ENCODE results near the gene MEOX1.
"Not testable (repeated sequence)": the region's sequence is repeated elsewhere in the genome, so short reads cannot be mapped to it uniquely, and the experiment has no call there.

The MEOX1 gene

DNA sequence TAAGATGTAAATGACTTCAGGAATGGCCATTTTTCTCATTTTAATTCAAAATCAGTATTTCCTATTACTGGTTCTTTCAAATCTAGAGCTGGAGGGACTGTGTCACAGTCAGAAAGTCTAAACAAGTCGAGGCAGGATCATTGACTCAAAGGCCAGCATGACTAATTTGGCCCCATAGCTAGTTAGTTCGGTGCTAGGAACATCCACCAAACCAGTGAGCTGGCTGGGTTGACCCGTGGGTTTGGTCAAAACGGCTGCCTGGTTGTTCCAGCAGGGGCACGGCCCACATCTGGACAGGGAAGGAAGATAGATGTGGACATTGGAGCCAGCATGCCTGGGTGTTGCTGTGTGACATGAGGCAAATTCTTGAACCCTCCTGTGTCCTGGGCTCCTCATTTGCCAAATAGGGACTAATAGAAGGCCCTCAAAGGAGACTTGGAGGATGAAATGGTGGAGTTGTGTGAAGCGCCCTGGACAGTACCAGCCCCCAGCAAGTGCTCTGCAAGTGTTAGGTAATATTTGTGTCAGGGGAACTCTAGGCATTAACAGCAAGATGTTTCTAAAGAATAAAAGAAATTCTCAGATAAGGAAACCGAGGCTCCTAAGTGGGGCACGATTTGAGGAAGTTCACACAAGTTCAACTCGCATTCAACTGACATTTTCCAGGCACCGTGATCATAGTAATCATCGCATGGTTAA, 46.2 kb downstream of the MEOX1 start:
- no peak for DNase-seq

DNA sequence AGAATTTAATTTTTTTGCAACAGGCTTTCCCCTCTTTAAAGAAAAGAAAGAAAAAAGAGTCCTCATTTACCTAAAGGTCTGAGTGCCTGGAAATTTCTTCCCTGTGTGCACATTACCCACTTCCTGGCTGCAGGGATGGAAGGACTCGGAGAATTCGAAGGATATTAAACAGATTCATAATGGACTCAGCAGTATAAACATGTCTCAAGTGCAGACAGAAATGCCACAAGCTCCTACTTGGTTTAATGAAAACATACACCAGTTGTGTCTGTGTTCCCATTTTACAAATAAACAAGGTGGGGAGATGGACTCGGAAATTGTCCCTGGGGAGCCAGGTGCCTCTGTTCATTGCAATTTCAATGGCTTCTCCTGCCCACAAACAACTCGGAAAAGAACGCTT, 47.2 kb downstream of the MEOX1 start:
- no peak for DNase-seq

DNA sequence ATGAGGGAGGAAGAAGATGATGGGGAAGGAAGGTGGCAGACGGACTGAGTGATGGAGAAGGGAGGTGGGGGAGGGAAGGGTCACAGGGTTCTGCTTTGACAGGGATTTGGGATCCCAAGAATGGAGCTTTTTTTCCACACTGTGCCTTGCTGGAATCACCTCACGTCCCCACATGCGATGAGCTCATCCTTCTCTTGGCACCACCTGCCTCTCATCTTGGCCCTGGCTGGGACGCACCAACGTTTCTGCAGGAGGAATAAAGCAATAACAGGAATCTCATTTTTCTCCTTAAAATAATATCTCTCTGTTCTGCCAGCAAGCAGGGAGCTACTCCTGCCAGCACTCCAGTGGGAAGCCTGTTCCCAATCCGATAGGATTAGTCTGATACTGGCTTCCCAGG, 47.8 kb downstream of the MEOX1 start:
- DNase-seq: no peak

DNA sequence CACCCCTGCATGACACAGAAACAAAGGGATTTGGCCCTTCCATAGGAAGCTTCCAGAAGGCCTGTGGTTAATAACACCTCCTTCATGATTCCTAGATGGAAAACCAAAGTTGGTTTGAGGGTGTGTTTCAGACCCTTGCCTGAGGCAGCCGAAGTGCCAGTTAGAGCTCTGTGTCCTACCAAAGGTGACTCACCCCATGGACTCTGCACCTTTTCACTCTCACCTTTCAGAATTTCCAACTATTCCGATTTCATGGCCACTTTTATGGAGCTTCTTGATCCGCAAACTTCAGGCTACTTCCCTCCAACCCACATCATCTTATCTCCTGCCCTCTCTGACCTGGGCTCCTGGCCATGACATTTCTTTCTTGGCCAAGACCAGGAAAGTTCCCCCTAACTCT, 49.2 kb downstream of the MEOX1 start:
- DNase-seq: no peak

DNA sequence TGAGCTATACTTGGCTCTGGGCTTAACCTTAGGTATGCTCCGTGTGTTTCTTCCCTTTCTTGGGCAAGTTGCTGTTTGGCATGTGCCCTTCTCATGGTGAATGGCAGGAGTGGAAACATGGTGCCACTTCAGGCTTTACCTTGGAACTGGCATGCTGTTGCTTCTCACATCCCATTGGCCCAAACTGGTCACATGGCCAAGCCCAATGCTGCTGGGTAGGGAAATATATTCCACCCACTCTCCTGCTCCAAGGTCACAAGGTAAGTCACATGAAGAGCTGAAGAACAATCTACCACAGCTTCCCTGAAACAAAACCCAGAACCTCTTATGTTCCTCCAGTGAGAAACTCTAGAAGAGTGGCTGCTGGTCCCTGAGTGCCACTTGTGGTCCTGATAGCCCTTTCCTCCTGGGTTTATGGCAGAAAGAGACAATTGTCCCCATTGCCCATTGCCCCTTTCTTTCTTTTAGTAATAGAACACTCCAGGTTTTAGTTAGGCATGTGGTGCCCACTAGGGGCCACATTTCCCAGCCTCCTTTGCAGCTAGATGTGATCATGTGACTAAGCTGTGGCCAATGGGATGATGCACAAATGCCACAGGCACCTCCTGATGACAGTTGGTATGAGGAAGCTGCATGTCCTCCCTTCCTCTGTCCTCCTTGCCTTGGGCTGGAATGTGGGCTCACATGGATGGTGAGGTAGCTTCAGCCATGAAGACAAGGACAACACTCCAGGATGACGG, 50.3 kb downstream of the MEOX1 start:
- no peak for DNase-seq

DNA sequence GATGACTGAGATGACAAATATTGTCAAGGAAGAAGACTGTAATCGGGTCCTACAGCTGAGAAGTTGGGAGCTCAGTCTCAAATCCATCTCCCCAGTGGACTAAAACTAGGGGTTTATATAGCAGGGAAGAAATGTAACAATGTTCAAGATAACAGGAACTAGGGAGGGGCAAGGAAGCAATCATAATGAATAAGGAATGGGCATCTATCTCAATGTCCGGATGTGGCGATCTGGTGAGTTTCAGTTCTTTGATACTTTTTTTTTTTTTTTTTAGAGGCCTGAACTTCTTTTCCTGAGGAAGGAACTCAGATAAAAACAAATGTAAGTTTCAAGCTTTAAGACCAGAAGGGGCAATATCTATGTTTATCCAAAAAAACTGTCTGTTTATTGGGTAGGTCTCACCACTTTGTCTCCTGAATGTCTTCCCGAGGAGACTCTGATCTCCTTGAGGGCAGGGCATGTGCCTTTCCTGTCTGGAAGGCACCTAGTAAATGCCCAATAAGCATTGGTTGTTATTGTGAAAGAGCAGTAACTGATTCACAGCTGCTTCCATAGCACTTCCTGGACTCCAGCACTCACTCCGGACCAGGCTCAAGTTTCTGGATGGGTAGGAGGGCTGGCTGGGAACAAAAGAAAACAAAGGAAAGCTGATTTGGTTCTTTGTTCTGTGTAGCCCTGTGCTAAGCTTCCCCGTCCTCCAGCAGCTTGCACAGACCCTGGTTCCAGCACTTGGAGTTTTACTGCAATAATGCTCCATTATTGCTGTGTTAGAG, 51.9 kb downstream of the MEOX1 start:
- DNase-seq: no peak

DNA sequence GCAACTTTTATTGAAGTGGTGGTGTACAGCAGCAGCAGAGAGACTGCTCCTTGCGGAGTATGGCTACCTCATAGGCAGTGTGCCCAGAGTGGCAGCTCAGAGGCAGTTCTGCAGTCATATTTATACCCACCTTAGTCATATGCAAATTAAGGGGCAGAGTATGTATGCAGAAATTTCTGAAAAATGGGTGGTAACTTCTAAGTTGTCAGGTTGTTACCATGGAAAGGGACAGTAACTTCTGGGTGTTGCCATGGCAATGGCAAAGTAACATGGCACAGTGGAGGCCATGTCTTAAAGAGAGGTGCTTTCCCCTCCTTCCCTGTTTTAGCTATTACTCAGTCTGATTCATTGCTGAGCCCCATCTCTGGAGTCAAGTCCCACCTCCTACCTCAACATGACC, 53.4 kb downstream of the MEOX1 start:
- no peak for DNase-seq

DNA sequence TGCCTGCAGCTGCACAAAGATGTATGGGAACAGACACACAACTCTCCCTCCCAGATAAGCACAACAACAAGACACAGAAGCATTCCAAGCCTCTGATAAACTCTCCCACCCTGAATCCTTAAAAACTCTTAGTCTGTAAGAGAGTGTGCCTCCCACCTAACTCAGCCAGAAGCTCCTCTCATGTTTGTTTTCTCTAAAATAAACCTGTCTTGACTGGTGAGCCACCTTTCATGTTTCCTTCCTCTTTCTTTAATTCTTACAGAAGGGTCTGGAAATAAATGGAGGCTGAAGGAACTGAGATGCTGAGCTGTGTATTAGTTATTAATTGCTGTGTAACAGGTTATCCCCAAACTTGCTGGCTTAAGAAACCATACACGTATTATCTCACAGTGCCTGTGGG, 57.2 kb downstream of the MEOX1 start:
- DNase-seq: no peak

DNA sequence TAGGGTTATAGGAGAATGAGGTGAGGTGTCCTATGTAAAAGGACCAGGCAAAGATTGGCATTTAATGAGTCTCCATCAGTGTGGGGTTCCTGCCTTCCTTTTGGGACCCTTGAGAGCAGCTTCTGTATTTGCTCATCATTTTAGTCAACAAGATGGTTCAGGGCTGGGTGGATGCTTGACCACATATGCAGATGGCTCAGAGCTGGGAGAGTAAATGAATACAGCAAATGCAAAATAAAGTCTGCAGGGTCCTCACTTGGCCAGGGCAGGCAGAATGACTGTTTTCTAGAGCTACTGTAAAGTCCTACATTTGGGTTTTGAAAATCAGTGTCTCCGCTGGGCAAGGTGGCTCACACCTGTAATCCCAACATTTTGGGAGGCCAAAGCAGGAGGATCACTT, 58.4 kb downstream of the MEOX1 start:
- no peak for DNase-seq

DNA sequence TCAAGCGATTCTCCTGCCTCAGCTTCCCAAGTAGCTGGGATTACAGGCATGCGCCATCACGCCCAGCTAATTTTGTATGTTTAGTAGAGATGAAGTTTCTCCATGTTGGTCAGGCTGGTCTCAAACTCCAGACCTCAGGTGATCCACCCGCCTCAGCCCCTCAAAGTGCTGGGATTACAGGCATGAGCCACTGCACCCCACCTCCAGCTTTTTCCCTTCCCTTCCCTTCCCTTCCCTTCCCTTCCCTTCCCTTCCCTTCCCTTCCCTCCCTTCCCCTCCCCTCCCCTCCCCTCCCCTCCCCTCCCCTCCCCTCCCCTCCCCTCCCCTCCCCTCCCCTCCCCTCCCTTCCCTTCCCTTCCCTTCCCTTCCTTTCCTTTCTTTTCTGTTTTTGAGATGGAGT, 59.2 kb downstream of the MEOX1 start:
- DNase-seq: not testable (repeated sequence)

DNA sequence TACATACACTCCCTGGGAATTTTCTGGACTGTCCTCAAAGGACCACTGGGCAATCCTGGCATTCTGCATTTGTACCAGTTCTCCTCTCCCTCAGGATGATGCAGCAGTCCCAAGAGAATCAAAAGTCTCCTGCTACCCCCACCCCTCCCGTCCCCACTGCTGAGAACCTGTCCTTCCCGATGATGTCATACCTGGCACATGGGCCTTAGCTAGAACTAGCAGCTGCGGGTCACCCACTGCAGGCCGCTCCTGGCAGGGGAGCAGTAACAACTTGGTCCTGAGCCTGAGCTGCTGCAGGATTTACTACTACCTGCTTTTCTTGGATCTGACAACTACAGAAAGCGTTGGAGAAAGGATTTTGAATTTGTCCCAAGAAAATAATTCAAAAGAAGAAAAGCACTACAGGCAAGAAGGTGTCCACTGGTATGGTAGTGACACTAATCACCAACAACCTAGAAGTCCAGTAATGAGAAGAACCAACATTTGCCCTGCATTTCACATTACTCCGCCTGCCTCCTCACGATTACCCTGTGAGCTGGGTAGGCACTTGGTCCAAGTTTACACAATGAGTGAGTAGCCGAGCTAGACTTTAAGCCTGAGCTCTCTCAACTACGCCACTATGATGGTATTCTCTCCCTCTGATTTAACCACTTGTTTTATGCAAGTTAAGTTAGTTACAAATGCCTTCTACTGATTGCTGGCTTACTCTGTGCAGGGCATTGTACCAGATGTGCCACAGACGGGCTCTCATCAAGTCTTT, 60.3 kb downstream of the MEOX1 start:
- no peak for DNase-seq

DNA sequence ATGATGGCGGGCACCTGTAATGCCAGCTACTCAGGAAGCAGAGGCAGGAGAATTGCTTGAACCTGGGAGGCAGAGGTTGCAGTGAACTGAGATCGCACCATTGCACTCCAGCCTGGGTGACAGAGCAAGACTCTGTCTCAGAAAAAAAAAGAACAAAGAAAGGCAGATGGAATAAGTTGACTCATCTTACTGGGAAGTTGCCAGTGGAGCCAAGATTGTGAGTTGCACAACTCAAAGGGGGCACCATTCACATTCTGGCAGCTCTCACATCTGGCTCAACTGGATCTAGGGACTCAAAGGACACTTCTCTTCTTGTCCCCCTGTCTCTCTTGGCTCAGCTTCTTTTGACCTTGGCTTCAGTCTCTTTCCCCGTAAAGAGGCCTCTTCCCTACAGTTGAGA, 61.9 kb downstream of the MEOX1 start:
- no peak for DNase-seq

DNA sequence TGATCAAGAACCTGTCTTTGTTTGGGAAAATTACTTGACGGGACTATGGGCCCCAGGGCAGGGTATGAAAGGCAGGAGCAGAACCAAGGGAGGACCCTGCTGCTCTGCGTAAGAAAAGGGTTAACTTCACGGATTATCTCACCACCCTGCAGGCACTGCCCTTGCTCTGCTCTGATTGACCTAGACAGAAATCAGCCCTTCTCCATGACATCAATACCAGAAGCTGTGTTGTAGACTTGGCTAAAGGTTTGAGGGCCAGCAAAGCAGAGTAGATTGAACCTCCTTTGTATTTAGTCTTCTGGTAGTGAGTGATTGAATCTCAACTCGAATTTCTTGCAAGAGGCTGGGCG, 62.7 kb downstream of the MEOX1 start:
- no peak for DNase-seq

DNA sequence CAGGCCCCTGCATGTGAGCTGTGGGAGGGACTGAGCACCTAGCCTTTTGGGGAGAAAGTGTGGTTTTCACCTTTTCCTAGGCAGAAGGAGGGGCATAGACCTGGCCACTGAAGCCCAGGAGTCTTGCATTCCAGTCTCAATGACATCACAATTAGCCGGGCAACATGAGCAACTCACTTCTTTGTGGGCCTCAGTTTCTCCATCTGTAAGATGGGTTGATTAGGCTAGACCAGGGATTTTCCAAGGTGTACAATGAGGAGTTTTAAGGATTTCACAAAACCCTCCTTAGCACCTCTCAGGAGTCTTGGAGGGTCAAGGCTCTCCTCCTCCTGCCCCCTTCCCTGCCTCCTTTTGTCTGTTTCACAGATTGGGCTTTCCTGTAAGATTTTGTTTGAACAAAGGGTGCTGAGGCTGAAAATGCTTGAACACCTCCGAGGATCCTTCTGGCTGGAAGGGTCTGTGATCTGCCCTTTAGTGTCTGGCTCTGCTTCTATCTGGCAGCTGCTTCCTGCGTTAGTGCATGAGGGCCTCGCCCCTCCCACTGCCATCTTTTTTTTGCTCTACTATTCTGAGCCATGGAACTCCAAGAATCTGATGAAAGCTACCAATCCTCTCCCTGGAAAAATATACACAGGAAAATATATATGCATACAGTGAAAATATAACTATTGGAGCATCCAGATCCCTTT, 63.2 kb downstream of the MEOX1 start:
- no peak for DNase-seq

DNA sequence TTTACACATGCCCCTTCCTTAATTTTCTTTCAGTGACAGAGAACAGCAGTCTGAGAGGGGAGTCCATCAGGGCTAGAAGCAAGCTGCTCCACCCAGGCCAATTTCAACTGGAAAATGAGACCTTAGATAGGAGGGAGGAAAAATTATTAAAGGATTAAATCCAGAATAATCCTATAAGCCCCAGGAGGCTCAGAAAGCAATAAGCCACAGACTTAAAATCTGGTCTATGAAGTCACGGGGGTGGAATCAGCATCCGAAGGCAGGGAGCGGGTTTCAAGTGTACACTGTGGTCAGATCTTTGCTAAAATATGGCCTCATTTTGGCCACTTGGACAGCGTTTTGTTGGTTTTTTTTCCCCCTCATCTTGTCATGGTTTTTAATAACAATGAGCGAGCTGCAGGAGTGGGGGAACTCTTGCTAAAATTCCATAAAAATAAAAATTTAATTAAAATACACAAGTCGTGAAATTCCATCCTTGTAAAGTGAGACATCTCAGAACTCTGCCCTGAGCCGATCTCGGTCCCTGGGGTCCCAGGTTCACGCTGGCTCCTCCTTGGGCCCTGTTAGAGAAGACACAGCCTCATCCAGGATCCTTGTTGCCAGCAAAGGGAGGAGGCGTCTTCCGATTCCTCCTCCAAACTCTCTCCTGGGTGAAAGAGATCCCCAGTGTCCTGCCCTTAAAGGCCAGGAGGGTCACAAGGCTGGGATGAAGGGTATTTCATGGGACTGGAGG, 63.9 kb downstream of the MEOX1 start:
- no peak for DNase-seq

DNA sequence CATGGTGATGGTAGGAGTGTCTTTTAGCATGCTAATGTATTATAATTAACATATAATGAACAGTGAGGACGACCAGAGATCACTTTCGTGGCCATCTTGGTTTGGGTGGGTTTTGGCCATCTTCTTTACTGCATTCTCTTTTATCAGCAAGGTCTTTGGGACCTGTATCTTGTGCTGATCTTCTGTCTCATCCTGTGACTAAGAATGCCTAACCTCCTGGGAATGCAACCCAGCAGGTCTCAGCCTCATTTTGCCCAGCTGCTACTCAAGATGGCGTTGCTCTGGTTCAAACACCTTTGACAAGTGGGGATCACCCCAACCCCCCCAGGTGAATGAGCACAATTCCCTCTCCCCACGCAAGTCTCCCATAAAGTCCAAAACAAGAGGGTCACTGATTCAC, 66.3 kb downstream of the MEOX1 start:
- DNase-seq: no peak

DNA sequence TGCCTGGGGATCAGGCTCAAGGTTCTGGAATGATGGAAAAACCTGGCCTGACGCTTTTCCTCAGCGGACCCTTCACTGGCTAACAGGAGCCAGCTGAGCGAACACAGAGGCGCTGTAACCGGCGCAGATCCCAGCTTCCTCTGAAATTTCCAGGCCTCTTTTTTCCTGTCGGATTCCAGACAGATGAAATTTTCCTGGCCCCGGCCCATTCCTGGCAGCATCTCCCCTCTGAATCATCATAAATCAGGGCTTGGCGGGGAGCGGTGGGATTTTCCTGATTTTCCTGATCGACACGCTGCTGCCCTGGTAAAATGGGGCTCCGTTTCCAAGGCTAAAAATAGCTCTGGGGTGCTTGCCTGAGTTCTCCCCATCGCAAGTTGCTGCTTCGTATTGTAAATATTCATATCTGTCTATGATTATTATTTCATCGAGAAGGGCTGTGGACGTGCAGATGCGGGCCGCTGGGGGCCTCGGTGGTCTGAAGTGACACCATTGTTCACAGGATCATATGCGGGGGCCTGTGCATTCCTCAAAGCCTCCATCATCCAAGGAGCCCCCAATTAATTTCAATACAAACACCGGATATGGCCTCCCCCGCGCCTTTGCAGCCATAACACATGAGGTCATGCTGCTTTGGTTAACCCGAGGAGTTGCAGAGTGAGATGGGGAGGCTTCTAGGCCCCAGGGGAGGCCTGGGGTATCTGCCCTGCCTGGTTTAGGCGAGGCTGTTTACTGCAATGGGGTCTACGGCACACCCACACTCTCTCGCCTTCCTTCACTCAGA, 69.8 kb downstream of the MEOX1 start:
- no peak for DNase-seq

DNA sequence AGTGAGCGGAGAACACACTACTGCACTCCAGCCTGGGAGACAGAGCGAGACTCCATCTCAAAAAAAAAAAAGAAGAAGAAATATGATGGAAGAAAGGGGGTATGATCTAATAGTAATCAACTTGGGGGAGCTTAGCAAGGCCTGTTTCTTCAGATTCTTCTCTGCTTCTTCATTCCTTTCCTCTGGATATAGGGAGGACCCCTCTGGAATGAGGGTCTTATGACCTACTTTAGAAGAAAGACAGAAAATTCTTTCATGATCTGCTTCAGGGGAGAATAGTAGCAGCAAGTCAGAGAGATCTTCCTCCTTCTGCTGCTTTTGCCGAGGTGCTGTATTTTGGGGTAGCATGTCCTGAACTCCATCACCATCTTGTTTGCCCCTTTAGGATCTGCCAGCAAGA, 70.7 kb downstream of the MEOX1 start:
- DNase-seq: no peak

Data from activated naive CD4-positive, alpha-beta T cell (primary cell).